Heart left ventricle (tissue), 13 donors: ENCODE data around the gene CBLB.

Source experiments
- CTCF ChIP-seq, 12 donors: fragments of 200-600 bp; sonication (generic) in 4 of 12; IDR thresholded peaks; one replicate each; pipeline versions ENCODE4 v1.5.0 to v1.8.0; 2018 to 2022; ENCODE audit warnings: antibody characterized with exemption in 12 of 12, mild to moderate bottlenecking in 5 of 12
- POLR2A ChIP-seq, 2 donors: fragments of 450-650 bp; IDR thresholded peaks; one replicate each; pipeline ENCODE4 v1.6.1; 2017; ENCODE audit warnings: antibody characterized with exemption in 2 of 2, mild to moderate bottlenecking in 2 of 2, moderate library complexity in 2 of 2
- donor health status: ischemic (EF 13 %, LVEDD 7.1; RV severe dilation, severe dysfunction).
- donor health status: DM: no; HTN: yes; CAD: no.
- donor health status: DM: no; HTN: no; CAD: no.
- donor health status: ischemic (EF 25% LVEDD 6.9; RV normal size, moderate dysfunction).
- donor health status: ischemic (EF 25% LVEDD 5.7; RV mildly dilated, moderate dysfunction).
- donor health status: ischemic (EF 35%, LVEDD 5.7; RV mildly dilated, moderate dysfunction).
- donor health status: nonischemic (EF 11% LVEDD 7.7; RV severe dilation, severe dysfunction).
- donor health status: DM: yes; HTN: yes; CAD: no.
- donor health status: PGD.
- donor health status: ischemic (EF 29% LVEDD 5.4; RV normal size, mild dysfunction).
- donor health status: nonischemic (EF 23%, LVEDD 6.1; RV moderate dilation, normal function).

GRCh38 chr3:105747060-105747541 is 121.7 kb downstream of the CBLB start:
- no peak for TF ChIP-seq POLR2A (IDR thresholded peaks at IDR 0.05)
- TF ChIP-seq CTCF (IDR thresholded peaks at IDR 0.05), result no peak
